A549 (cell line): ENCODE results near the gene SPSB3.

Source experiments
- CHD2 ChIP-seq: fragments of 150-350 bp; IDR thresholded peaks from 2 replicates; pipeline ENCODE4 v1.6.1; 2014; ENCODE audit warnings: low read length; ENCODE audit not compliant: partially characterized antibody
- EP300 ChIP-seq, 2 experiments: fragments of >200 bp; sonication (Bioruptor Twin); formaldehyde crosslinking; IDR thresholded peaks; 2 replicates in 1 of 2; 3 replicates in 1 of 2; pipeline ENCODE4 v1.6.1; 2016 to 2017
- FOSL2 ChIP-seq, 2 experiments: fragments of 450-650 bp in 1 of 2; fragments of >200 bp in 1 of 2; sonication (Bioruptor Twin) in 1 of 2; formaldehyde crosslinking; IDR thresholded peaks; 2 replicates each; pipeline versions ENCODE4 v1.5.0 to v1.6.1; 2016 to 2020; ENCODE audit warnings: mild to moderate bottlenecking in 1 of 2, moderate library complexity in 1 of 2
- JUN ChIP-seq, 2 experiments: fragments of >200 bp; sonication (Bioruptor Twin); formaldehyde crosslinking; IDR thresholded peaks; 2 replicates in 1 of 2; 3 replicates in 1 of 2; pipeline ENCODE4 v1.6.1; 2016 to 2017
- MAZ ChIP-seq: fragments of 150-350 bp; IDR thresholded peaks from 2 replicates; pipeline ENCODE4 v1.6.1; 2014; ENCODE audit warnings: antibody characterized with exemption, low read depth, low read length, borderline replicate concordance
- POLR2A ChIP-seq: IDR thresholded peaks from 2 replicates; pipeline ENCODE4 v1.6.1; 2012; ENCODE audit warnings: mild to moderate bottlenecking, low read length
- SMC3 ChIP-seq: fragments of >200 bp; sonication (Bioruptor Twin); formaldehyde crosslinking; IDR thresholded peaks from 3 replicates; pipeline ENCODE4 v1.6.1; 2018; ENCODE audit warnings: inconsistent platforms
- TF ChIP-seq, protein P1 (sequence below): fragments of >200 bp; sonication (Bioruptor Twin); formaldehyde crosslinking; IDR thresholded peaks from 3 replicates; pipeline ENCODE4 v1.5.1; 2016

DNA sequence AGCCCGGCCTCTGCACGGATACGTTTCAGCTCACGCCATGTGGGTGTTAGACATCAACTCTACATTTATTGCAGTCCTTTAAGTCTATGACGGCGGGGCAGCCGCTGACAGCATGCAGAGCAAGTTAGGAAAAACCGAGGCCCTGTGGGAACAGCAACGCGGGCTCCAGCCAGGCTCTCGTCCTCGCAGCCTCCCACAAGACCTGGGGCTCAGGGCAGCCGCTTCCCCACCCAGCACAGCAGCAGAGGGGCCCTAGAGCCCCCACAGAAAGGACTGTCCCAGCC, 5.8 kb downstream of the SPSB3 start:
- TF ChIP-seq, protein P1, sequence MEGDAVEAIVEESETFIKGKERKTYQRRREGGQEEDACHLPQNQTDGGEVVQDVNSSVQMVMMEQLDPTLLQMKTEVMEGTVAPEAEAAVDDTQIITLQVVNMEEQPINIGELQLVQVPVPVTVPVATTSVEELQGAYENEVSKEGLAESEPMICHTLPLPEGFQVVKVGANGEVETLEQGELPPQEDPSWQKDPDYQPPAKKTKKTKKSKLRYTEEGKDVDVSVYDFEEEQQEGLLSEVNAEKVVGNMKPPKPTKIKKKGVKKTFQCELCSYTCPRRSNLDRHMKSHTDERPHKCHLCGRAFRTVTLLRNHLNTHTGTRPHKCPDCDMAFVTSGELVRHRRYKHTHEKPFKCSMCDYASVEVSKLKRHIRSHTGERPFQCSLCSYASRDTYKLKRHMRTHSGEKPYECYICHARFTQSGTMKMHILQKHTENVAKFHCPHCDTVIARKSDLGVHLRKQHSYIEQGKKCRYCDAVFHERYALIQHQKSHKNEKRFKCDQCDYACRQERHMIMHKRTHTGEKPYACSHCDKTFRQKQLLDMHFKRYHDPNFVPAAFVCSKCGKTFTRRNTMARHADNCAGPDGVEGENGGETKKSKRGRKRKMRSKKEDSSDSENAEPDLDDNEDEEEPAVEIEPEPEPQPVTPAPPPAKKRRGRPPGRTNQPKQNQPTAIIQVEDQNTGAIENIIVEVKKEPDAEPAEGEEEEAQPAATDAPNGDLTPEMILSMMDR: no peak
- TF ChIP-seq EP300 (IDR thresholded peaks at IDR 0.05) (no peak), POLR2A (no peak), FOSL2 (IDR thresholded peaks at IDR 0.05) (no peak), FOSL2 (CRISPR knock-in tag; IDR thresholded peaks at IDR 0.05) (no peak), SMC3 (no peak), MAZ (no peak), CHD2 (no peak), JUN (IDR thresholded peaks at IDR 0.05) (no peak)
